Mesenchymal stem cell (in vitro differentiated cells and primary cell): ENCODE measurements around the gene CCDC102B.

Source experiments
- DNase-seq: peaks from one replicate; pipeline ENCODE4 v3.0.0-alpha.2; 2013
- H2AFZ ChIP-seq: one replicate; pipeline ENCODE4 v1.6.1; 2013; ENCODE audit warnings: low read depth, mild to moderate bottlenecking, control low read depth, inconsistent platforms, low read length, moderate library complexity
- H2AK5ac ChIP-seq: 2 replicates; pipeline ENCODE4 v1.6.1; 2013; ENCODE audit warnings: low read length, moderate library complexity, mild to moderate bottlenecking, inconsistent platforms; ENCODE audit not compliant: severe bottlenecking
- H2BK120ac ChIP-seq: one replicate; pipeline ENCODE4 v1.6.1; 2013; ENCODE audit warnings: low read depth, mild to moderate bottlenecking, inconsistent platforms, low read length, moderate library complexity
- H2BK12ac ChIP-seq, 2 experiments: one replicate each; pipeline ENCODE4 v1.6.1; 2013; ENCODE audit warnings: inconsistent platforms in 2 of 2, low read length in 2 of 2, mild to moderate bottlenecking in 2 of 2, moderate library complexity in 2 of 2, control low read depth in 1 of 2
- H2BK15ac ChIP-seq: one replicate; pipeline ENCODE4 v1.6.1; 2013; ENCODE audit warnings: mild to moderate bottlenecking, low read depth, inconsistent platforms; ENCODE audit not compliant: poor library complexity, severe bottlenecking
- H2BK5ac ChIP-seq: 2 replicates; pipeline ENCODE4 v1.6.1; 2013; ENCODE audit warnings: low read depth, mild to moderate bottlenecking, low read length, control low read depth, inconsistent platforms; ENCODE audit not compliant: poor library complexity, severe bottlenecking
- H3K14ac ChIP-seq, 2 experiments: one replicate each; pipeline ENCODE4 v1.6.1; 2013; ENCODE audit warnings: inconsistent platforms in 2 of 2, low read length in 2 of 2, control low read depth in 1 of 2, mild to moderate bottlenecking in 1 of 2, moderate library complexity in 1 of 2
- H3K18ac ChIP-seq, 2 experiments: one replicate each; pipeline ENCODE4 v1.6.1; 2013; ENCODE audit warnings: inconsistent platforms in 2 of 2, low read length in 2 of 2, control low read depth in 1 of 2, low read depth in 1 of 2, mild to moderate bottlenecking in 1 of 2
- H3K23ac ChIP-seq, 2 experiments: one replicate each; pipeline ENCODE4 v1.6.1; 2013; ENCODE audit warnings: inconsistent platforms in 2 of 2, low read length in 2 of 2, mild to moderate bottlenecking in 2 of 2, moderate library complexity in 2 of 2, control low read depth in 1 of 2
- H3K27ac ChIP-seq: 2 replicates; pipeline ENCODE4 v1.5.1; 2013; ENCODE audit warnings: mild to moderate bottlenecking, moderate library complexity, low read length, control low read depth, inconsistent platforms; ENCODE audit not compliant: poor library complexity, severe bottlenecking
- H3K27me3 ChIP-seq, 2 experiments: 2 replicates each; pipeline versions ENCODE4 v1.6.1 to v1.7.0; 2013; ENCODE audit warnings: low read length in 2 of 2, mild to moderate bottlenecking in 2 of 2, moderate library complexity in 2 of 2, control low read depth in 1 of 2, inconsistent platforms in 1 of 2; ENCODE audit not compliant: control insufficient read depth in 1 of 2, insufficient read depth in 1 of 2
- H3K36me3 ChIP-seq, 2 experiments: 2 replicates each; pipeline versions ENCODE4 v1.6.1 to v1.7.0; 2013; ENCODE audit warnings: low read length in 2 of 2, control low read depth in 1 of 2, inconsistent platforms in 1 of 2, low read depth in 1 of 2, mild to moderate bottlenecking in 1 of 2; ENCODE audit not compliant: insufficient read depth in 2 of 2, control insufficient read depth in 1 of 2
- H3K4ac ChIP-seq, 2 experiments: one replicate each; pipeline ENCODE4 v1.6.1; 2013; ENCODE audit warnings: inconsistent platforms in 2 of 2, low read length in 2 of 2, mild to moderate bottlenecking in 2 of 2, moderate library complexity in 2 of 2, control low read depth in 1 of 2, low read depth in 1 of 2
- H3K4me1 ChIP-seq: 2 replicates; pipeline ENCODE4 v1.6.1; 2013; ENCODE audit warnings: low read depth, low read length, control low read depth; ENCODE audit not compliant: control insufficient read depth, insufficient read depth
- H3K4me2 ChIP-seq: 2 replicates; pipeline ENCODE4 v1.6.1; 2013; ENCODE audit warnings: low read length, mild to moderate bottlenecking, inconsistent platforms; ENCODE audit not compliant: poor library complexity, severe bottlenecking
- H3K4me3 ChIP-seq, 2 experiments: 2 replicates each; pipeline versions ENCODE4 v1.5.1 to v1.7.0; 2013; ENCODE audit warnings: low read length in 2 of 2, mild to moderate bottlenecking in 2 of 2, control low read depth in 1 of 2, low read depth in 1 of 2; ENCODE audit not compliant: insufficient read depth in 1 of 2
- H3K79me1 ChIP-seq: replicated peaks from 2 replicates; pipeline ENCODE4 v1.6.1; 2013; ENCODE audit warnings: mild to moderate bottlenecking, control low read depth, low read length, inconsistent platforms; ENCODE audit not compliant: poor library complexity, severe bottlenecking
- H3K9ac ChIP-seq: 2 replicates; pipeline ENCODE4 v1.7.0; 2013; ENCODE audit warnings: mild to moderate bottlenecking, low read length, moderate library complexity
- H3K9me3 ChIP-seq: 2 replicates; pipeline ENCODE4 v1.7.0; 2013; ENCODE audit warnings: mild to moderate bottlenecking, low read length; ENCODE audit not compliant: control insufficient read depth
- H4K8ac ChIP-seq: one replicate; pipeline ENCODE4 v1.6.1; 2013; ENCODE audit warnings: inconsistent platforms, mild to moderate bottlenecking, low read length, moderate library complexity
- H4K91ac ChIP-seq: one replicate; pipeline ENCODE4 v1.6.1; 2013; ENCODE audit warnings: mild to moderate bottlenecking, low read length, inconsistent platforms
- WGBS: methylation state at CpG from one replicate; pipeline ENCODE4 v1.1.7; 2013; ENCODE audit warnings: mixed read lengths; 5-methylcytosine and 5-hydroxymethylcytosine counted together

Gene CCDC102B

GRCh38 chr18:68935686-68936085 is 137.8 kb downstream of the CCDC102B start:
- Histone ChIP-seq H3K79me1 (no peaks in the 10 kb centered on the region), H4K91ac (no peak overlapping the region), H3K9me3 (no peaks in the 10 kb centered on the region), H3K4me1 (no peaks in the 10 kb centered on the region), H2BK12ac (no peak overlapping the region), H3K14ac (no peak overlapping the region), H3K36me3 (no peaks in the 10 kb centered on the region), H3K9ac (no peak overlapping the region), H2AK5ac (no peak overlapping the region), H3K4ac (no peak overlapping the region), H2BK120ac (no peak overlapping the region), H2BK5ac (no peak overlapping the region), H3K4me3 (no peak overlapping the region), H3K18ac (no peak overlapping the region), H3K27me3 (no peaks in the 10 kb centered on the region), H3K27ac (no peak overlapping the region), H2AFZ (no peak overlapping the region), H3K4me2 (no peak overlapping the region), H4K8ac (no peak overlapping the region), H2BK15ac (no peak overlapping the region), H3K23ac (no peak overlapping the region)
- no peak for DNase-seq

- no peak overlapping the region for H3K4me3 ChIP-seq
- WGBS = 51% methylated on average over 4 of the region's 4 CpGs
- H4K91ac ChIP-seq = no peak overlapping the region
- H3K27me3 ChIP-seq = no peaks in the 10 kb centered on the region
- H3K9ac ChIP-seq = no peak overlapping the region
- H3K79me1 ChIP-seq = no peaks in the 10 kb centered on the region
- no peak overlapping the region for H3K14ac ChIP-seq
- no peak overlapping the region for H2AFZ ChIP-seq
- no peak overlapping the region for H3K23ac ChIP-seq
- no peaks in the 10 kb centered on the region for H3K9me3 ChIP-seq
- no peak overlapping the region for H3K18ac ChIP-seq
- no peak overlapping the region for H2BK120ac ChIP-seq
- no peak overlapping the region for H3K4me2 ChIP-seq
- H3K4me1 ChIP-seq = no peaks in the 10 kb centered on the region
- no peak overlapping the region for H2BK12ac ChIP-seq
- no peak overlapping the region for H2BK5ac ChIP-seq
- DNase-seq = no peak
- no peak overlapping the region for H2AK5ac ChIP-seq
- H2BK15ac ChIP-seq = no peak overlapping the region
- H3K27ac ChIP-seq = no peak overlapping the region
- no peaks in the 10 kb centered on the region for H3K36me3 ChIP-seq
- no peak overlapping the region for H4K8ac ChIP-seq
- H3K4ac ChIP-seq = no peak overlapping the region
These were observed 139.2 kb downstream of the CCDC102B start for GRCh38 chr18:68937029-68937599.

- H3K23ac ChIP-seq = no peak overlapping the region
- no peak overlapping the region for H3K4ac ChIP-seq
- no peaks in the 10 kb centered on the region for H3K9me3 ChIP-seq
- no peak overlapping the region for H4K8ac ChIP-seq
- DNase-seq = no peak
- no peak overlapping the region for H2BK120ac ChIP-seq
- H3K4me2 ChIP-seq = no peak overlapping the region
- H2AK5ac ChIP-seq = no peak overlapping the region
- H2BK15ac ChIP-seq = no peak overlapping the region
- H3K27me3 ChIP-seq = no peaks in the 10 kb centered on the region
- H3K14ac ChIP-seq = no peak overlapping the region
- H3K18ac ChIP-seq = no peak overlapping the region
- 83% methylated on average over 1 of the region's 2 CpGs for WGBS
- no peak overlapping the region for H2AFZ ChIP-seq
- no peak overlapping the region for H3K27ac ChIP-seq
- no peaks in the 10 kb centered on the region for H3K4me1 ChIP-seq
- no peaks in the 10 kb centered on the region for H3K79me1 ChIP-seq
- H2BK5ac ChIP-seq = no peak overlapping the region
- H3K9ac ChIP-seq = no peak overlapping the region
- H4K91ac ChIP-seq = no peak overlapping the region
- H3K4me3 ChIP-seq = no peak overlapping the region
- no peaks in the 10 kb centered on the region for H3K36me3 ChIP-seq
- H2BK12ac ChIP-seq = no peak overlapping the region
These were observed 142.2 kb downstream of the CCDC102B start for GRCh38 chr18:68940039-68940438.

GRCh38 chr18:68940754-68941153 is 142.9 kb downstream of the CCDC102B start:
- H3K4me3 ChIP-seq = no peak overlapping the region
- H3K27ac ChIP-seq = no peak overlapping the region
- no peak overlapping the region for H3K4me2 ChIP-seq
- no peak overlapping the region for H3K9ac ChIP-seq
- no peak overlapping the region for H3K18ac ChIP-seq
- H3K23ac ChIP-seq = no peak overlapping the region
- H4K8ac ChIP-seq = no peak overlapping the region
- H2AK5ac ChIP-seq = no peak overlapping the region
- no peak overlapping the region for H2AFZ ChIP-seq
- H3K4ac ChIP-seq = no peak overlapping the region
- DNase-seq = no peak
- H3K27me3 ChIP-seq = no peaks in the 10 kb centered on the region
- no peak overlapping the region for H3K14ac ChIP-seq
- H4K91ac ChIP-seq = no peak overlapping the region
- no peak overlapping the region for H2BK120ac ChIP-seq
- no peak overlapping the region for H2BK5ac ChIP-seq
- H2BK12ac ChIP-seq = no peak overlapping the region
- H3K79me1 ChIP-seq = no peaks in the 10 kb centered on the region
- no peaks in the 10 kb centered on the region for H3K4me1 ChIP-seq
- no peaks in the 10 kb centered on the region for H3K36me3 ChIP-seq
- H2BK15ac ChIP-seq = no peak overlapping the region
- no peaks in the 10 kb centered on the region for H3K9me3 ChIP-seq
